H9 (cell line): ENCODE results near the gene DNASE1L3. TPM values are rescaled to one million over a fixed set of nuclear protein-coding genes. Genes with fewer than 3 reads are reported as not detected.

Experiments
- DNase-seq: peaks from one replicate; pipeline ENCODE4 v3.0.0-alpha.2; 2017
- H2AFZ ChIP-seq: one replicate; pipeline ENCODE4 v1.6.1; 2013; ENCODE audit warnings: mild to moderate bottlenecking, low read length, control low read depth, moderate library complexity
- H2AK5ac ChIP-seq: 2 replicates; pipeline ENCODE4 v1.6.1; 2013; ENCODE audit warnings: low read length, control low read depth, mixed read lengths; ENCODE audit not compliant: insufficient read length
- H2BK120ac ChIP-seq: one replicate; pipeline ENCODE4 v1.6.1; 2013; ENCODE audit warnings: low read depth, mild to moderate bottlenecking, low read length, control low read depth, inconsistent platforms; ENCODE audit not compliant: poor library complexity, severe bottlenecking
- H2BK12ac ChIP-seq: 2 replicates; pipeline ENCODE4 v1.6.1; 2013; ENCODE audit warnings: low read length, control low read depth, mixed read lengths, low read depth; ENCODE audit not compliant: insufficient read length
- H2BK15ac ChIP-seq: 2 replicates; pipeline ENCODE4 v1.6.1; 2013; ENCODE audit warnings: low read depth, low read length, control low read depth
- H2BK20ac ChIP-seq: one replicate; pipeline ENCODE4 v1.6.1; 2013; ENCODE audit warnings: low read depth, mild to moderate bottlenecking, low read length, control low read depth, inconsistent platforms; ENCODE audit not compliant: poor library complexity, severe bottlenecking
- H2BK5ac ChIP-seq: 2 replicates; pipeline ENCODE4 v1.6.1; 2013; ENCODE audit warnings: low read length, control low read depth, mixed read lengths; ENCODE audit not compliant: insufficient read length
- H3K14ac ChIP-seq: 2 replicates; pipeline ENCODE4 v1.6.1; 2013; ENCODE audit warnings: low read length, control low read depth; ENCODE audit not compliant: insufficient read depth
- H3K18ac ChIP-seq: 2 replicates; pipeline ENCODE4 v1.6.1; 2013; ENCODE audit warnings: low read depth, mild to moderate bottlenecking, mixed read lengths, low read length, control low read depth; ENCODE audit not compliant: insufficient read length
- H3K23ac ChIP-seq: 2 replicates; pipeline ENCODE4 v1.6.1; 2013; ENCODE audit warnings: low read length, control low read depth, mixed read lengths, low read depth; ENCODE audit not compliant: insufficient read length
- H3K23me2 ChIP-seq: 2 replicates; pipeline ENCODE4 v1.6.1; 2013; ENCODE audit warnings: low read depth, mild to moderate bottlenecking, mixed read lengths, low read length, control low read depth; ENCODE audit not compliant: insufficient read length, poor library complexity, severe bottlenecking
- H3K27ac ChIP-seq: 2 replicates; pipeline ENCODE4 v1.5.1; 2013; ENCODE audit warnings: low read length, control low read depth, mixed read lengths, low read depth; ENCODE audit not compliant: insufficient read length
- H3K27me3 ChIP-seq: 2 replicates; pipeline ENCODE4 v1.6.1; 2013; ENCODE audit warnings: low read length, control low read depth, inconsistent platforms; ENCODE audit not compliant: insufficient read depth
- H3K4ac ChIP-seq: 2 replicates; pipeline ENCODE4 v1.6.1; 2013; ENCODE audit warnings: low read depth, mild to moderate bottlenecking, control low read depth, inconsistent platforms, low read length, moderate library complexity
- H3K4me1 ChIP-seq: 2 replicates; pipeline ENCODE4 v1.6.1; 2013; ENCODE audit warnings: low read length, control low read depth, inconsistent platforms; ENCODE audit not compliant: insufficient read depth
- H3K4me2 ChIP-seq: 2 replicates; pipeline ENCODE4 v1.6.1; 2013; ENCODE audit warnings: low read length, control low read depth, mixed read lengths; ENCODE audit not compliant: insufficient read length, insufficient read depth
- H3K56ac ChIP-seq: 2 replicates; pipeline ENCODE4 v1.6.1; 2013; ENCODE audit warnings: low read depth, mild to moderate bottlenecking, mixed read lengths, low read length, control low read depth; ENCODE audit not compliant: insufficient read length
- H3K79me1 ChIP-seq: 2 replicates; pipeline ENCODE4 v1.6.1; 2013; ENCODE audit warnings: low read depth, mild to moderate bottlenecking, moderate library complexity, low read length, control low read depth, inconsistent platforms; ENCODE audit not compliant: insufficient read depth, poor library complexity, severe bottlenecking
- H3K79me2 ChIP-seq: 2 replicates; pipeline ENCODE4 v1.6.1; 2013; ENCODE audit warnings: low read length, control low read depth, inconsistent platforms; ENCODE audit not compliant: insufficient read depth
- H3K9ac ChIP-seq: 2 replicates; pipeline ENCODE4 v1.6.1; 2013; ENCODE audit warnings: low read length, control low read depth, mixed read lengths; ENCODE audit not compliant: insufficient read length; ENCODE audit errors: extremely low read depth
- H3K9me3 ChIP-seq: one replicate; pipeline ENCODE4 v1.6.1; 2013; ENCODE audit warnings: low read depth, low read length, inconsistent platforms; ENCODE audit not compliant: control insufficient read depth
- H3T11ph ChIP-seq: one replicate; pipeline ENCODE4 v1.6.1; 2013; ENCODE audit warnings: mild to moderate bottlenecking, low read length, control low read depth, inconsistent platforms
- H4K20me1 ChIP-seq: one replicate; pipeline ENCODE4 v1.6.1; 2013; ENCODE audit not compliant: control insufficient read depth, insufficient read length, insufficient read depth
- H4K5ac ChIP-seq: 2 replicates; pipeline ENCODE4 v1.6.1; 2013; ENCODE audit warnings: low read depth, mild to moderate bottlenecking, mixed read lengths, low read length, control low read depth; ENCODE audit not compliant: insufficient read length
- H4K8ac ChIP-seq: replicated peaks from 2 replicates; pipeline ENCODE4 v1.6.1; 2013; ENCODE audit warnings: low read length, control low read depth, mixed read lengths, low read depth; ENCODE audit not compliant: insufficient read length
- H4K91ac ChIP-seq: 2 replicates; pipeline ENCODE4 v1.6.1; 2013; ENCODE audit warnings: low read depth, mild to moderate bottlenecking, moderate library complexity, mixed read lengths, low read length, control low read depth; ENCODE audit not compliant: insufficient read length
- H3K27ac Mint-ChIP-seq, 3 experiments: 2 replicates in 2 of 3; 3 replicates in 1 of 3; pipeline ENCODE4 v1.8.0; 2020 to 2021; ENCODE audit warnings: mixed read lengths in 3 of 3, mild to moderate bottlenecking in 1 of 3, moderate library complexity in 1 of 3
- H3K27me3 Mint-ChIP-seq: 2 replicates; pipeline ENCODE4 v1.8.0; 2021; ENCODE audit warnings: low read depth, mild to moderate bottlenecking, moderate library complexity, mixed read lengths
- H3K36me3 Mint-ChIP-seq, 3 experiments: 2 replicates in 2 of 3; 3 replicates in 1 of 3; pipeline ENCODE4 v1.8.0; 2020 to 2021; ENCODE audit warnings: low read depth in 3 of 3, mixed read lengths in 3 of 3; ENCODE audit not compliant: insufficient read depth in 1 of 3
- H3K4me1 Mint-ChIP-seq, 2 experiments: 2 replicates each; pipeline ENCODE4 v1.8.0; 2020; ENCODE audit warnings: mixed read lengths in 2 of 2
- H3K4me3 Mint-ChIP-seq, 2 experiments: 2 replicates in 1 of 2; 3 replicates in 1 of 2; pipeline ENCODE4 v1.8.0; 2020 to 2021; ENCODE audit warnings: mild to moderate bottlenecking in 2 of 2, mixed read lengths in 2 of 2, moderate library complexity in 1 of 2
- H3K9me3 Mint-ChIP-seq, 2 experiments: 2 replicates in 1 of 2; 3 replicates in 1 of 2; pipeline ENCODE4 v1.8.0; 2020; ENCODE audit warnings: mild to moderate bottlenecking in 2 of 2, mixed read lengths in 2 of 2, moderate library complexity in 1 of 2
- CTCF ChIP-seq: fragments of 200-600 bp; sonication (generic); conservative IDR thresholded peaks from 3 replicates; pipeline ENCODE4 v1.8.0; 2021; ENCODE audit warnings: antibody characterized with exemption, mild to moderate bottlenecking
- WGBS: extraction: QIAGEN DNeasy Blood & Tissue Kit; methylation state at CpG from one replicate; pipeline ENCODE4 v1.1.7; 2013; ENCODE audit warnings: missing lambda C conversion rate, low lambda C conversion rate, mixed read lengths; ENCODE audit not compliant: insufficient read length; ENCODE audit errors: extremely low coverage; 5-methylcytosine and 5-hydroxymethylcytosine counted together
- total RNA-seq: library from RNA; stranded (reverse); gene quantifications from 2 replicates; pipeline ENCODE4 v1.2.1, GENCODE V29; 2021

Gene DNASE1L3
- total RNA-seq, 1 experiment from 2014 or later: not detected

- TF ChIP-seq CTCF: no peak
- H3K79me1 ChIP-seq: no peaks in the 10 kb centered on the region
- H3K27me3 ChIP-seq: no peaks in the 10 kb centered on the region
- no peak overlapping the region for H4K5ac ChIP-seq
- no peak overlapping the region for H3K23ac ChIP-seq
- H3K4me1 Mint-ChIP-seq: peaks cover 9 to 11% of the 10 kb centered on the region in 2 experiments
- no peaks in the 10 kb centered on the region; the same call in 1 of the 2 replicates for H3K4me1 ChIP-seq
- H3K23me2 ChIP-seq: no peaks in the 10 kb centered on the region
- no peaks in the 10 kb centered on the region; a peak in 1 of 5 replicates for H3K9me3 Mint-ChIP-seq
- H2BK12ac ChIP-seq: no peak overlapping the region
- peaks cover 17% of the 10 kb centered on the region for H3K27me3 Mint-ChIP-seq
- no peaks in the 10 kb centered on the region for H4K20me1 ChIP-seq
- H4K8ac ChIP-seq: no peak overlapping the region
- no peak overlapping the region for H3T11ph ChIP-seq
- no peak overlapping the region for H3K56ac ChIP-seq
- H3K18ac ChIP-seq: no peak overlapping the region
- no peak overlapping the region for H2BK5ac ChIP-seq
- no peak overlapping the region for H3K27ac ChIP-seq
- H2AK5ac ChIP-seq: no peak overlapping the region
- no peak overlapping the region for H2BK120ac ChIP-seq
- H4K91ac ChIP-seq: no peak overlapping the region
- H3K4me2 ChIP-seq: no peak overlapping the region
- H3K14ac ChIP-seq: no peak overlapping the region
- no peaks in the 10 kb centered on the region for H3K9me3 ChIP-seq
- H2AFZ ChIP-seq: no peak overlapping the region
- no peak overlapping the region for H2BK20ac ChIP-seq
- no CpG with 5 or more reads among the region's 10 CpGs for WGBS
- H3K4ac ChIP-seq: no peak overlapping the region
- H2BK15ac ChIP-seq: no peak overlapping the region
- no peaks in the 10 kb centered on the region for H3K36me3 Mint-ChIP-seq
- no peak for DNase-seq
- H3K27ac Mint-ChIP-seq: no peak overlapping the region
- H3K4me3 Mint-ChIP-seq: no peak overlapping the region
- H3K9ac ChIP-seq: no peak overlapping the region
- H3K79me2 ChIP-seq: no peaks in the 10 kb centered on the region
Observed at GRCh38 chr3:58215317-58216025, 4.7 kb upstream of the DNASE1L3 start.
